Cardiac muscle cell (in vitro differentiated cells and primary cell): ENCODE data around the gene TDRD1. TPM values are rescaled to one million over a fixed set of nuclear protein-coding genes. Genes with fewer than 3 reads are reported as not detected.

Experiments
- DNase-seq, 2 donors: peaks; one replicate each; pipeline versions ENCODE4 v3.0.0 to v3.0.0-alpha.2; 2010 to 2017; ENCODE audit warnings: low read depth in 1 of 2, low spot score in 1 of 2
- H3K27ac ChIP-seq: fragments of 200-600 bp; sonication (generic); 2 replicates; pipeline ENCODE4 v1.5.1; 2016
- H3K27me3 ChIP-seq: fragments of 200-600 bp; sonication (generic); 2 replicates; pipeline ENCODE4 v1.6.0; 2016; ENCODE audit warnings: control low read depth
- H3K36me3 ChIP-seq: fragments of 200-600 bp; sonication (generic); 2 replicates; pipeline ENCODE4 v1.5.1; 2016; ENCODE audit warnings: control low read depth
- H3K4me1 ChIP-seq: fragments of 200-600 bp; sonication (generic); 2 replicates; pipeline ENCODE4 v1.8.1; 2017; ENCODE audit warnings: low read depth, mild to moderate bottlenecking, mixed run types
- H3K4me3 ChIP-seq: fragments of 200-600 bp; sonication (generic); 2 replicates; pipeline ENCODE4 v1.5.1; 2016; ENCODE audit warnings: mild to moderate bottlenecking
- H3K9me3 ChIP-seq: fragments of 200-600 bp; sonication (generic); 2 replicates; pipeline ENCODE4 v1.5.1; 2017; ENCODE audit warnings: low read depth, mild to moderate bottlenecking, control low read depth
- CTCF ChIP-seq: IDR thresholded peaks from 2 replicates; pipeline ENCODE4 v1.5.1; 2012; ENCODE audit warnings: low read depth, mild to moderate bottlenecking, low read length
- polyA plus RNA-seq: library from polyadenylated mRNA; unstranded; fragments of >200 nt; fragmentation: Nextera tagmentation; extraction: Ambion mirVana; gene quantifications from 2 replicates; pipeline ENCODE4 v1.2.1, GENCODE V29; 2016
- total RNA-seq: library from RNA; depleted of rRNA; stranded (reverse); fragments of >200 nt; gene quantifications from 2 replicates; pipeline ENCODE4 v1.2.3, GENCODE V29; 2016

Gene TDRD1
- total and polyA plus RNA-seq, 2 experiments from 2014 or later, result not detected

- no peaks in the 10 kb centered on the region for H3K9me3 ChIP-seq
- no peak for TF ChIP-seq CTCF
- no peak for DNase-seq
- H3K4me1 ChIP-seq, result no peaks in the 10 kb centered on the region
- H3K27me3 ChIP-seq, result no peaks in the 10 kb centered on the region
- no peaks in the 10 kb centered on the region for H3K36me3 ChIP-seq
- H3K27ac ChIP-seq, result no peak overlapping the region
- no peak overlapping the region for H3K4me3 ChIP-seq
These were observed 27.7 kb downstream of the TDRD1 start for GRCh38 chr10:114206902-114207301.

- Histone ChIP-seq H3K9me3 (no peaks in the 10 kb centered on the region), H3K4me3 (no peak overlapping the region), H3K4me1 (no peaks in the 10 kb centered on the region), H3K36me3 (no peaks in the 10 kb centered on the region), H3K27me3 (no peaks in the 10 kb centered on the region), H3K27ac (no peak overlapping the region)
- DNase-seq, result no peak
- no peak for TF ChIP-seq CTCF
These were observed 28.2 kb downstream of the TDRD1 start for GRCh38 chr10:114207349-114207748.

GRCh38 chr10:114208351-114208750 is 29.2 kb downstream of the TDRD1 start:
- DNase-seq, result peak in 1 of 2 donors; percentile 8
- no peaks in the 10 kb centered on the region for H3K9me3 ChIP-seq
- no peak for TF ChIP-seq CTCF
- no peaks in the 10 kb centered on the region for H3K4me1 ChIP-seq
- H3K4me3 ChIP-seq, result no peak overlapping the region
- no peaks in the 10 kb centered on the region for H3K36me3 ChIP-seq
- no peaks in the 10 kb centered on the region for H3K27me3 ChIP-seq
- H3K27ac ChIP-seq, result no peak overlapping the region

- Histone ChIP-seq H3K4me3 (no peak overlapping the region), H3K4me1 (no peaks in the 10 kb centered on the region), H3K36me3 (no peaks in the 10 kb centered on the region), H3K27ac (no peak overlapping the region), H3K9me3 (no peaks in the 10 kb centered on the region), H3K27me3 (no peaks in the 10 kb centered on the region)
- TF ChIP-seq CTCF, result no peak
- no peak for DNase-seq
These were observed 33.0 kb downstream of the TDRD1 start for GRCh38 chr10:114212153-114212552.

GRCh38 chr10:114215033-114215432 is 35.9 kb downstream of the TDRD1 start:
- Histone ChIP-seq H3K27me3 (no peaks in the 10 kb centered on the region), H3K9me3 (no peaks in the 10 kb centered on the region), H3K4me1 (no peaks in the 10 kb centered on the region), H3K27ac (no peak overlapping the region), H3K4me3 (no peak overlapping the region), H3K36me3 (no peaks in the 10 kb centered on the region)
- TF ChIP-seq CTCF, result no peak
- DNase-seq, result no peak

- no peak for DNase-seq
- Histone ChIP-seq H3K27me3 (no peaks in the 10 kb centered on the region), H3K4me1 (no peaks in the 10 kb centered on the region), H3K4me3 (no peak overlapping the region), H3K9me3 (no peaks in the 10 kb centered on the region), H3K36me3 (no peaks in the 10 kb centered on the region), H3K27ac (no peak overlapping the region)
- TF ChIP-seq CTCF, result no peak
These were observed 41.1 kb downstream of the TDRD1 start for GRCh38 chr10:114220281-114220680.
